WERI-Rb-1 (cell line): ENCODE results near the gene SLC13A1.

Experiments used
- DNase-seq: peaks from one replicate; pipeline ENCODE4 v3.0.0-alpha.2; 2020
- H3K27ac ChIP-seq: fragments of 250-450 bp; sonication (Bioruptor Pico); 2 replicates; pipeline ENCODE4 v1.5.1; 2020; ENCODE audit warnings: mild to moderate bottlenecking, moderate library complexity
- H3K27me3 ChIP-seq: fragments of 250-450 bp; sonication (Bioruptor Pico); 2 replicates; pipeline ENCODE4 v1.5.1; 2021; ENCODE audit warnings: mild to moderate bottlenecking, low read depth, moderate library complexity; ENCODE audit not compliant: insufficient read depth, severe bottlenecking
- H3K36me3 ChIP-seq: fragments of 250-450 bp; sonication (Bioruptor Pico); 2 replicates; pipeline ENCODE4 v1.5.1; 2020; ENCODE audit warnings: mild to moderate bottlenecking, moderate library complexity
- H3K4me3 ChIP-seq: 2 replicates; pipeline ENCODE4 v1.5.1; 2011; ENCODE audit warnings: low read depth, mild to moderate bottlenecking, control low read depth, low read length
- H3K9me3 ChIP-seq: fragments of 250-450 bp; sonication (Bioruptor Pico); 2 replicates; pipeline ENCODE4 v1.5.1; 2021; ENCODE audit warnings: mild to moderate bottlenecking, moderate library complexity; ENCODE audit not compliant: severe bottlenecking
- TF ChIP-seq, protein P1 (sequence below): IDR thresholded peaks from 2 replicates; pipeline ENCODE4 v1.5.1; 2011; ENCODE audit warnings: low read depth, mild to moderate bottlenecking, control low read depth, inconsistent platforms, low read length

SLC13A1 gene

GRCh38 chr7:123170333-123171246, 29.2 kb downstream of the SLC13A1 start:
- TF ChIP-seq, protein P1, sequence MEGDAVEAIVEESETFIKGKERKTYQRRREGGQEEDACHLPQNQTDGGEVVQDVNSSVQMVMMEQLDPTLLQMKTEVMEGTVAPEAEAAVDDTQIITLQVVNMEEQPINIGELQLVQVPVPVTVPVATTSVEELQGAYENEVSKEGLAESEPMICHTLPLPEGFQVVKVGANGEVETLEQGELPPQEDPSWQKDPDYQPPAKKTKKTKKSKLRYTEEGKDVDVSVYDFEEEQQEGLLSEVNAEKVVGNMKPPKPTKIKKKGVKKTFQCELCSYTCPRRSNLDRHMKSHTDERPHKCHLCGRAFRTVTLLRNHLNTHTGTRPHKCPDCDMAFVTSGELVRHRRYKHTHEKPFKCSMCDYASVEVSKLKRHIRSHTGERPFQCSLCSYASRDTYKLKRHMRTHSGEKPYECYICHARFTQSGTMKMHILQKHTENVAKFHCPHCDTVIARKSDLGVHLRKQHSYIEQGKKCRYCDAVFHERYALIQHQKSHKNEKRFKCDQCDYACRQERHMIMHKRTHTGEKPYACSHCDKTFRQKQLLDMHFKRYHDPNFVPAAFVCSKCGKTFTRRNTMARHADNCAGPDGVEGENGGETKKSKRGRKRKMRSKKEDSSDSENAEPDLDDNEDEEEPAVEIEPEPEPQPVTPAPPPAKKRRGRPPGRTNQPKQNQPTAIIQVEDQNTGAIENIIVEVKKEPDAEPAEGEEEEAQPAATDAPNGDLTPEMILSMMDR, result no peak
- H3K36me3 ChIP-seq, result no peaks in the 10 kb centered on the region
- H3K27ac ChIP-seq, result no peak overlapping the region
- H3K4me3 ChIP-seq, result no peak overlapping the region
- no peaks in the 10 kb centered on the region for H3K27me3 ChIP-seq
- DNase-seq, result no peak
- no peaks in the 10 kb centered on the region for H3K9me3 ChIP-seq

DNA sequence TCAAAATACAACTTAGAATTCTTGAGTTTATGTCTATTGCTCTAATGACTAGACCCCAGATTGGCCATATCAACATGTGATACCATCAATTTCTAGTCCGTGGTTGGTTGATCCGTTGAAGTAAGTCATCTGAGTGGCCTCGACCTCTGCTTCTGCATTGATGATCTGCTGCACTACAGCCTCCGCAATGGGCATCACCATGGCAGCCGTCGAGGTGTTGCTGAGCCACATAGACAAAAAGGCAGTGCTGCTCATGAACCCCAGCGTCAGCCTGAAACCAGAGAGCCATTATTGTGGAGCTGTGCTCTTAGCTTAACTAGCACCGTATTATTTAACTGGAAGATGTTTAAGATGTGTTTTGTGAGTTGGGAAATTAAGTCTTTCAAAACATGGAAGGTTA, 30.7 kb downstream of the SLC13A1 start:
- TF ChIP-seq, protein P1, result no peak

DNA sequence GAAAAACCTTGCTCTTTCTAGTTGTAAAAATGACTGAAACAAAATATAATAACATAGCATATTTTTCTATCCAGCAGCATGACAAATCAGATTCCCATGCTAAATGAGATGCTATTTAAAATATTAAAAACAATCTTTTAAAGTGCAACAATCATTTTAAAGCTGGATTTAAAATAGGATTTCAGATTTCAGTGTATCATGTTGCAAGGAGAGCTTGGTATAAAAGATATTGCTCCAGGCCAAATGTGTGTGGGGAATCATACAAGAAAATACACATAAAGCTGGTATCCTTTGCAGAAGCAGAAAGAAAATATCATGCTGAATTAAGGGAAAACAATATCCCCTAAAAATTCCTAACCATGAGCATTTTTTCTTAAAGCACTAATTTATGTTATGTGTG, 42.2 kb downstream of the SLC13A1 start:
- H3K36me3 ChIP-seq, result no peaks in the 10 kb centered on the region
- TF ChIP-seq, protein P1, result no peak
- no peak overlapping the region for H3K27ac ChIP-seq
- no peaks in the 10 kb centered on the region for H3K9me3 ChIP-seq
- H3K4me3 ChIP-seq, result no peak overlapping the region
- no peak for DNase-seq
- H3K27me3 ChIP-seq, result no peaks in the 10 kb centered on the region

More for the DNA sequence above, 30.7 kb downstream of the SLC13A1 start:
- Histone ChIP-seq H3K9me3 (no peaks in the 10 kb centered on the region), H3K27ac (no peak overlapping the region), H3K27me3 (no peaks in the 10 kb centered on the region), H3K36me3 (no peaks in the 10 kb centered on the region), H3K4me3 (no peak overlapping the region)
- no peak for DNase-seq

DNA sequence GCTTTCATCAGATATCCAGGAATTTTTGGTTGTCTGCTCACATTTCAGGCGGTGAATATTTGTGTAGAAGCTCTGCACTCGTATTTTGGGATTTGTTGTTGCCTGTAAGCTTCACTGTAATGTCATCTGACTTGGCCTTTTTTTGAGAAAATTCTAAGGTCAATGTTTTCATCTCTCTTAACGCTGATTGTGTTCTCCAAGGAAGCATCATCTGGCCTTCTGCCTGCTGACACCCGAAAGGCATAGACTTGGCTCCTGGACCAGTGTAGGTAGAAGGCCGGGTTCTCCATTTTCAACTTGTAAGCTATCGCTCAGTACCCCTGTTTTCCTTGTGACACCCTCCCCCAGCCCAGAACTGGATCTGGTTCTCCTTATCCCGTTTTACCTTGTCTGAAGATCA, 44.2 kb downstream of the SLC13A1 start:
- H3K27me3 ChIP-seq, result no peaks in the 10 kb centered on the region
- no peak for DNase-seq
- H3K36me3 ChIP-seq, result no peaks in the 10 kb centered on the region
- TF ChIP-seq, protein P1, result no peak
- no peaks in the 10 kb centered on the region for H3K9me3 ChIP-seq
- no peak overlapping the region for H3K4me3 ChIP-seq
- H3K27ac ChIP-seq, result no peak overlapping the region

DNA sequence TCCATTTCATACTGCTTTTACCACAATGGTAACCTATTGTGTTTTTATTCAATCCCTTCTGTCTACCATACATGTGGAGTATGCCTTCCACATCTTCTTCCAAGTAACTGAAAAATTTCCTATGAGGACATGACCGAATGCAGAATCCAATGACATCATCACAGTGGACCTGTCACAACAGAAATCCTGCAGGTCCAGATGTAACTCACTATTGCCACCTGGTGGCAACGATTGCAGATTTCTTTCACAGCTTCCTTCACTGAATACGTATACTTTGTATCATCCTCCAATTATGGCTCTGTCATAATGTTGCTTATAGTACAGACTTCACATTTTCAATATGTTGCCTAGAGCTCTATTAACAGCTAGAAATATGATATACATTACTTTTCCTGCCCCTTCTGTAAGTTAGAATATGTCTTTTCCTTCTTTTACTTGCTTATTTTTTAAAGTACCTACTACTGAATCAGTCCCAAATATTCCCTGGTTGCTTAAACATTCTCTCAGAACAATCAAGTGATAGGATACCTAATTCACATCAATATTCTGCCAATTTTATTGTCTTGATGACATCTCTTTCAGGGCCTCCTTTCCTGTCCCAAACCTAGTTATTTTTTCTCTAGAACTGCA, 45.4 kb downstream of the SLC13A1 start:
- Histone ChIP-seq H3K36me3 (no peaks in the 10 kb centered on the region), H3K4me3 (no peak overlapping the region), H3K27me3 (no peaks in the 10 kb centered on the region), H3K9me3 (no peaks in the 10 kb centered on the region), H3K27ac (no peak overlapping the region)
- peak; percentile 75 for DNase-seq
- TF ChIP-seq, protein P1, result peak; percentile 74
